Motor neuron (in vitro differentiated cells): Measurements from ENCODE around the gene KRT8. TPM values are rescaled to one million over a fixed set of nuclear protein-coding genes. Genes with fewer than 3 reads are reported as not detected.

Experiments
- ATAC-seq, 8 experiments: fragments of 200-7000 bp; cut with Tn5 transposase; replicated peaks in 6 of 8; 2 replicates each; pipeline ENCODE4 v1.8.0; 2021; ENCODE audit warnings: mild to moderate bottlenecking in 8 of 8, moderate library complexity in 8 of 8
- H3K27ac ChIP-seq, 2 donors: fragments of 250-450 bp; sonication (Bioruptor Pico); 2 replicates each; pipeline ENCODE4 v1.9.0; 2021; ENCODE audit warnings: antibody characterized with exemption in 2 of 2, mild to moderate bottlenecking in 2 of 2, moderate library complexity in 1 of 2
- H3K4me1 ChIP-seq, 2 donors: fragments of 250-450 bp; sonication (Bioruptor Pico); replicated peaks in 1 of 2; 2 replicates each; pipeline ENCODE4 v1.6.1; 2021; ENCODE audit warnings: antibody characterized with exemption in 2 of 2, mild to moderate bottlenecking in 2 of 2, moderate library complexity in 1 of 2
- H3K4me3 ChIP-seq, 5 donors: fragments of 250-450 bp; sonication (Bioruptor Pico); 2 replicates each; pipeline ENCODE4 v1.9.0; 2021; ENCODE audit warnings: antibody characterized with exemption in 5 of 5, mild to moderate bottlenecking in 5 of 5, moderate library complexity in 4 of 5
- WGBS, 10 experiments: fragments of 450-650 bp; shearing (Covaris generic); methylation state at CpG; one replicate each; pipeline ENCODE4 v1.0.0; 2022; 5-methylcytosine and 5-hydroxymethylcytosine counted together
- in situ Hi-C, 9 experiments: fragments of 400-800 bp; cut with MboI; loops; one replicate each; pipeline ENCODE4 v1.15.0; 2021; ENCODE audit warnings: low sequenced_read_pairs in 9 of 9, low pct_unique_long_range_greater_than_20kb in 2 of 9; ENCODE audit not compliant: unreplicated experiment in 9 of 9
- total RNA-seq, 8 experiments: library from RNA; unstranded; fragments of 300-600 nt; gene quantifications; 2 replicates each; pipeline versions ENCODE4 v1.2.3 to v1.2.4, GENCODE V29; 2022

Gene KRT8
- total RNA-seq, 8 experiments from 2014 or later: 1.2 to 11.5 (median 8.3) TPM

- Histone ChIP-seq H3K27ac (no peak overlapping the region), H3K4me1 (peaks cover 5 to 22% of the 10 kb centered on the region in 2 donors), H3K4me3 (no peak overlapping the region)
- in situ Hi-C loops: no loop called here
- peak; percentile 83 to 92 (median 86) for ATAC-seq
Measured at GRCh38 chr12:52920937-52921336, 16.1 kb upstream of the KRT8 start.

GRCh38 chr12:52918784-52919183, 13.9 kb upstream of the KRT8 start:
- ATAC-seq: peak in 3 of 8 experiments; percentile 45 to 70 (median 46)
- in situ Hi-C loops: no loop called here
- 30 to 50% (median 45%) methylated on average over 1 to 2 of the region's 2 CpGs; no CpG with 5 or more reads in 6 of the 10 experiments for WGBS, 10 experiments
- Histone ChIP-seq H3K4me3 (no peak overlapping the region), H3K27ac (no peak overlapping the region), H3K4me1 (peaks cover 5 to 12% of the 10 kb centered on the region in 2 donors)

- no peak overlapping the region for H3K27ac ChIP-seq
- 44 to 100% (median 90%) methylated on average over 1 to 7 of the region's 8 CpGs; no CpG with 5 or more reads in 4 of the 10 experiments for WGBS, 10 experiments
- H3K4me1 ChIP-seq: peaks cover 5 to 12% of the 10 kb centered on the region in 2 donors
- no peak overlapping the region for H3K4me3 ChIP-seq
- in situ Hi-C loops: no loop called here
- no peak for ATAC-seq
Measured at GRCh38 chr12:52918351-52918750, 13.5 kb upstream of the KRT8 start.

GRCh38 chr12:52917800-52918199, 12.9 kb upstream of the KRT8 start:
- no peak overlapping the region for H3K27ac ChIP-seq
- in situ Hi-C loops: no loop called here
- WGBS, 10 experiments: 78 to 100% (median 100%) methylated on average over 1 of the region's 1 CpG; no CpG with 5 or more reads in 2 of the 10 experiments

GRCh38 chr12:52916216-52916615, 11.3 kb upstream of the KRT8 start:
- in situ Hi-C loops: no loop called here
- 60% methylated on average over 1 to 3 of the region's 3 CpGs; no CpG with 5 or more reads in 8 of the 10 experiments for WGBS, 10 experiments
- no peak for ATAC-seq
- Histone ChIP-seq H3K27ac (no peak overlapping the region), H3K4me1 (peaks cover 5 to 7% of the 10 kb centered on the region in 2 donors), H3K4me3 (no peak overlapping the region)

More at GRCh38 chr12:52917800-52918199, 12.9 kb upstream of the KRT8 start:
- Histone ChIP-seq H3K4me1 (peaks cover 5 to 12% of the 10 kb centered on the region in 2 donors), H3K4me3 (no peak overlapping the region)
- ATAC-seq: no peak

- 24 to 100% (median 85%) methylated on average over 1 to 4 of the region's 5 CpGs; no CpG with 5 or more reads in 2 of the 10 experiments for WGBS, 10 experiments
- Histone ChIP-seq H3K4me3 (no peak overlapping the region), H3K4me1 (peaks cover 0 to 1% of the 10 kb centered on the region in 2 donors), H3K27ac (no peak overlapping the region)
- ATAC-seq: no peak
- in situ Hi-C loops: no loop called here
Measured at GRCh38 chr12:52915637-52916036, 10.8 kb upstream of the KRT8 start.

GRCh38 chr12:52914576-52915121, 9.8 kb upstream of the KRT8 start:
- WGBS, 10 experiments: 11 to 92% (median 82%) methylated on average over 1 to 4 of the region's 7 CpGs; no CpG with 5 or more reads in 4 of the 10 experiments
- H3K4me1 ChIP-seq: no peaks in the 10 kb centered on the region
- no peak overlapping the region for H3K4me3 ChIP-seq
- ATAC-seq: no peak
- in situ Hi-C loops: no loop called here
- H3K27ac ChIP-seq: no peak overlapping the region

- no peak overlapping the region for H3K27ac ChIP-seq
- no peak overlapping the region for H3K4me3 ChIP-seq
- H3K4me1 ChIP-seq: peaks cover 6 to 11% of the 10 kb centered on the region in 2 donors
- WGBS, 10 experiments: 63 to 100% (median 80%) methylated on average over 1 to 6 of the region's 9 CpGs; no CpG with 5 or more reads in 3 of the 10 experiments
- ATAC-seq: no peak
- in situ Hi-C loops: no loop called here
Measured at GRCh38 chr12:52913431-52913821, 8.6 kb upstream of the KRT8 start.

GRCh38 chr12:52912711-52913430, 8.0 kb upstream of the KRT8 start:
- peaks cover 11 to 16% of the 10 kb centered on the region in 2 donors for H3K4me1 ChIP-seq
- 64 to 90% (median 79%) methylated on average over 1 to 5 of the region's 8 CpGs; no CpG with 5 or more reads in 4 of the 10 experiments for WGBS, 10 experiments
- H3K27ac ChIP-seq: no peak overlapping the region
- in situ Hi-C loops: no loop called here
- ATAC-seq: no peak
- H3K4me3 ChIP-seq: no peak overlapping the region

GRCh38 chr12:52910248-52910883, 5.5 kb upstream of the KRT8 start:
- WGBS, 10 experiments: 60 to 100% (median 85%) methylated on average over 1 to 9 of the region's 10 CpGs; no CpG with 5 or more reads in 2 of the 10 experiments
- no peak overlapping the region for H3K27ac ChIP-seq
- ATAC-seq: no peak
- H3K4me3 ChIP-seq: no peak overlapping the region
- in situ Hi-C loops: no loop called here
- H3K4me1 ChIP-seq: peaks cover 24 to 33% of the 10 kb centered on the region in 2 donors

- 77 to 100% (median 100%) methylated on average over 2 to 3 of the region's 3 CpGs; no CpG with 5 or more reads in 3 of the 10 experiments for WGBS, 10 experiments
- no peak for ATAC-seq
- in situ Hi-C loops: no loop called here
- Histone ChIP-seq H3K4me1 (peaks cover 24 to 33% of the 10 kb centered on the region in 2 donors), H3K4me3 (no peak overlapping the region), H3K27ac (no peak overlapping the region)
Measured at GRCh38 chr12:52909796-52910195, 4.9 kb upstream of the KRT8 start.

GRCh38 chr12:52909331-52909730, 4.5 kb upstream of the KRT8 start:
- Histone ChIP-seq H3K27ac (no peak overlapping the region), H3K4me1 (peaks cover 25 to 35% of the 10 kb centered on the region in 2 donors), H3K4me3 (no peak overlapping the region)
- 0 to 100% (median 45%) methylated on average over 1 to 2 of the region's 2 CpGs; no CpG with 5 or more reads in 2 of the 10 experiments for WGBS, 10 experiments
- in situ Hi-C loops: no loop called here
- peak in 2 of 8 experiments; percentile 6 to 66 for ATAC-seq
